Activated CD4-positive, alpha-beta T cell treated with anti-CD3 and anti-CD28 coated beads for 4 hours (primary cell): Measurements from ENCODE around the gene SLC6A7.

Experiments used
- DNase-seq, 2 donors: peaks; one replicate each; pipeline ENCODE4 v3.0.0-alpha.2; 2020

Gene SLC6A7

GRCh38 chr5:150156027-150156368 lies 33.9 kb upstream of the SLC6A7 start:
- DNase-seq: no peak

DNA sequence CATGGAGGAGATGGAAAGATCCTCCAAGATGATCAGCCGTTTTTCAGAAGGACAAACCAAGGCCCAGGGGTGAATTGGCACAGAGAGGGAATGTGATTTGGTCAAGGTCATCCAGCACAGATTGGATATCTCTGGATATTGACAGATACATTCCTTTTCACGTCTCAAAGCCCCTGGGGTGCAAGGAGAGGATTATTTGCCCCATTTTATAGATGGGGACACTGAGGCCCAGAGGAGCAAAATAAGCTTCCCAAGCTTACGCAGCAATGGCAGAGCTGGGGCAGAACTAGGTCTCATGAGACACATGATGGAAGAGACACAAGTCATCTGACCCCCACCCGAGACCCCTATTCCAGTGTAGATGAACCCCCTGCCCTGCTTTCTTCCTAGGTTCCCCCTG lies 33.3 kb upstream of the SLC6A7 start:
- no peak for DNase-seq

DNA sequence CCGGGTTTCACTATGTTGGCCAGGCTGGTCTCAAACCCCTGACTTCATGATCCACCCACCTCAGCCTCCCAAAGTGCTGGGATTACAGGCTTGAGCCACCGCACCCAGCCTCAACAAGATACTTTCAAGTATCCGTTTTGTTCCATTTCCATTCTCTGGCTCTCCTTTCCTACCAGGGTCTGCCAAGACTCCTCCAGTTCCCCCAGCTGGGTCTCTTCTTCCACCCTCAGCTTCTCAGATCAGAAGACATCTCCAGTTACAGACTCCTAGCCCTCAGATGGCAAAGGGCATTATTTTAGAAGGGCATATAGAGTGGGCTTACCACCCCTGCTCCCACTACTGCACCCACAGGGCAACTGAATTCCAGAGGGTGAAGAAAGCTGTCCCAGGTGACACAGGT lies 32.7 kb upstream of the SLC6A7 start:
- DNase-seq: no peak

DNA sequence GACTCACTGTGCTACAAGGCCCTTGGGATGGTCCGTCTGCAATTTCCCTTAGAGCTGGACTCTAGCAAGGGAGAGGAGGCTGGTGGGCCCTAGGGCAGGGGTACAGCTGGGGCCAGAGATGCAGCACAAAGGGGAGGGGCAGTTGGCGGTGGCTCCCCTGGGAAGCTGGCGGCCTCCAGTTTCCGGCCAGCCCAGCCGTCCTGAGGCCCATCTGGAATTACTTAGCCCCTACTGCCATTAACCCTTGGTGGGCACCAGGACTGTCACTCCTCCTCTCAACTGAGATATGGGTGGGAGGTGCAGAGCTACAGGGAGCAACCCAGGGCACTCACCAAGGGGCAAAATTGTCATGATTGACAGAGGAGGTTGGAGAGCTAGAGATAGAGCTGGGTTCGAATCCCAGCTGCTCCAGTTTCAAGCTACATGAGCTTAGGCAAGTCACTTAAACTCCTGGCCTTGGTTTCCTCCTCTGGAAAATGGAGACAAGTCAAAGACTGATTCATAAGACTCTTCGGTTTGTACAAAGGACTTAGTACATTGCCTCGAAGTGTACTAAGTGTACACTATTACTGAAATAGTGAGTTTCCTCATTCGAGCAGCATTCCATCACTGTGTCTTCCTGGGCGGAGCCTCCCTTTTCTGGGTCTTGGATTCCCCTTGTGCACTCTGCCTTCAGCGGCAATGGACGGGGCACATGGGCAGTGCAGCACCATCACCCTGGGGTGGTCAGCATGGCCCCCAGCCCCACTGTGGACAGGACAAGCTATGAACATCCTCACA lies 31.5 kb upstream of the SLC6A7 start:
- DNase-seq: no peak

DNA sequence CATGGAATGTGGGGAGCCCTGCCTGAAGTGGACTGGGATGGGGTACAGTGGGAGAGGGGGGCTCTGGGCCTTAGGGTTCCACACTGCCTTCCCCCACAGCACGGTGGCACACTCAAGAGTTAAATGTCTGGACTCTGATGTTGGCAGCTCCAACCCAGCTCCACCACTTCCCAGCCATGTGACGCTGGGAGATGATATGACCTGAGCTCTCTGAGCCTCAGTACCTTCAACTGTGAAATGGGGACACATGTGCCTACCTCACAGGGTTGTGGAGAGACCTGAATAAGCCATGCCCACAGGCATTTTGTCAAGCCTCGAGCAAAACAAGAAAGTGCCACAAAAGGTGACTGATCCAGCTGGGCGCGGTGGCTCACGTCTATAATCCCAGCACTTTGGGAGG lies 30.8 kb upstream of the SLC6A7 start:
- no peak for DNase-seq

- DNase-seq: no peak
Observed at GRCh38 chr5:150159741-150160179, 30.1 kb upstream of the SLC6A7 start.

- no peak for DNase-seq
Observed at GRCh38 chr5:150160448-150161081, 29.3 kb upstream of the SLC6A7 start.

GRCh38 chr5:150161242-150162141 lies 28.4 kb upstream of the SLC6A7 start:
- DNase-seq: peak; percentile 51 to 66

DNA sequence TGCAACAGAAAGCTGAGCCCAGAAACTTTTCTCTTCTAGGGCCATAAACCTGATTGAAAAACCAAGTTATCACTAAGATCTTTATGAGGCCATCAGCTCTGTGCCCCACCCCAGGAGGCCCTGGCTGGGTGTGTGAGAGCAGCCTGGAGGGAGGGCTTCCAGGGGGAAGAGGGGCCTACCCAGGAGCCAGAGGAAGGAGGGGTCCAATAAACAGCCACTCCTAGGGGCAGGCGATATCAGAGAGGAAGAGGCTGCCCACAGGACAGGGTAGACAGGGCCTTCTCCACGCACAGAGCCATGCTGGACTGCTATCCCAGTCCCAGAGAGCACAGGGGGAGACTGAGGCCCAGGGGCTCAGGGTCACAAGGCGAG lies 27.7 kb upstream of the SLC6A7 start:
- no peak for DNase-seq

DNA sequence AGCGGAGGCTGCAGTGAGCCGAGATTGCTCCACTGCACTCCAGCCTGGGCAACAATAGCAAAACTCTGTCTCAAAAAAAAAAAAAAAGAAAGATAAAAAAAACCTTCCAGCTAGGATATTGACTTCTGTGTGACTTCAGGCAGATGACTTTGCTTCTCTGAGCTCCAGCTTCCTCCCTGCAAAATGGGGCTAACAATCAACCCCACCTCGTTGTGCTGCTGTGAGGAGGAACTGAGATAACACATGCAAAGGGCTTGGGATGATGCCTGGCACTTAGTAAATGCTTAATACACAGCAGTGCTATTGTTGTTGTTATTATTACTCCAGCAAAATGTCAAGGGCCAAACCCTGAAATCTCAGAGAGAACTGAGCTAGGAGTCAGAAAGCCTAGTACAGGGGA lies 26.8 kb upstream of the SLC6A7 start:
- no peak for DNase-seq

GRCh38 chr5:150163547-150164059 lies 26.3 kb upstream of the SLC6A7 start:
- DNase-seq: no peak

DNA sequence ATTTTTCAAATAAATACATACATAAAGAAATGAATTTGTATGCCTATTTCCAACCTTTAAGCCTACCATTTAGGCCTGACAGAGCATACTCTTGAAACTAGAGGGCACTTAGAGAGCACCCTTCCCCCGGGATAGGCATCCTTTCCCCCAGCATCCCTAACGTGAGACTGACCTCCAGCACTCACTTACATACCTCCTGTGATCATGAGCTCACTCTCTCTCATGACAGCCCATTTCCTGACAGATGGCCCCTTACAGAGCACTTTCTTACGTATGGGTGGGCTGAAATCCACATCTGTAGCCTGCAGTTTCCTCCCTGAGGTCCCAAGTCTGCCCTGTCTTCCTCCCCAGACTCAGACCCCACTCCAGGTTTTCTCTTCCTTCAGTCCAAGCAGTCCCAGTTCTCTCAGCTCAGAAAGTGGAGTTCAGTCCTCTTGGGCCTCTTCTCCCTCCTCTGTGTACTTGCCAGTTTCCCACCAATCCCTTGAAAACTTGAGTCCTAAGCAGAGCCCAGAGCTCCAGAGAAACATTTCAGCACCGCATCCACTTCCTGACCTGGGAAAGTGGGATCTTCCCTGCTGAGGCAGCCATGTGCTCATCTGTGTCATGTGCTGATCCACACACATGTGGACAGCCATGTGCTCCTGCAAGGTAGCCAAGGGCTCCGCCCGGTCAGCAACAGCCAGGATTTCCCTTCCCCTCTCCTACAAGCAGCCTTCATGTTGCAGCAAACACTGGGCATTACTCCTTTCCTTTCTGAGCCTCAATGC lies 25.5 kb upstream of the SLC6A7 start:
- no peak for DNase-seq

DNA sequence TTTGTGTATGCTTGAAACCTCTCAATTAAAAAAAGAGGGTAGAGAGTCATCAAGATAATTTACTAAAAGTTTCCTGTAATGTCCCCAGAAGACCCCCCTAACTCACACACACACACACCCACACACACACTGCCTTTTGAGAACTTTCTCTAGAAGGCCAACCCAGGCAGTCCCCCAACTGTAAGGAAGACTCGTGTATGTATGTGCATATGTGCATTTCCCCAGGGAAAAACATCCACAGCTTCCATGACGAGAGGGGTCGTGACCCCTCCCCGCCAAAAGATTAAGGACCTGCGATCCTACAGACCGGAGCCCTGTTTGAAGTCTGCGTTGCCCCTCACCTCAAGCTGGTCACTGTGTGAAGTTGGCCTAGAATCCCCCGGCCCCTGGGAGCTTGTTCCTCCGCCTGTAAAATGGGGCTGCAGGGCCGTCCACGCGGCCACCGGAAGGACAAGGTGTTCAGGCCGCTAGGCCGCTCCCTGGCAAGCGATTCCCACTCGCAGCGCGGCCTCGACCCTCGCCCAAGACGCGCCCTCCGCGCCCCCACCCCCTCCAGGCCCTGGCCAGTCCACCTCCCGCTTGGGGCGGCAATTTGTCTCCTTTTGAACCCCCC lies 23.7 kb upstream of the SLC6A7 start:
- DNase-seq: no peak

DNA sequence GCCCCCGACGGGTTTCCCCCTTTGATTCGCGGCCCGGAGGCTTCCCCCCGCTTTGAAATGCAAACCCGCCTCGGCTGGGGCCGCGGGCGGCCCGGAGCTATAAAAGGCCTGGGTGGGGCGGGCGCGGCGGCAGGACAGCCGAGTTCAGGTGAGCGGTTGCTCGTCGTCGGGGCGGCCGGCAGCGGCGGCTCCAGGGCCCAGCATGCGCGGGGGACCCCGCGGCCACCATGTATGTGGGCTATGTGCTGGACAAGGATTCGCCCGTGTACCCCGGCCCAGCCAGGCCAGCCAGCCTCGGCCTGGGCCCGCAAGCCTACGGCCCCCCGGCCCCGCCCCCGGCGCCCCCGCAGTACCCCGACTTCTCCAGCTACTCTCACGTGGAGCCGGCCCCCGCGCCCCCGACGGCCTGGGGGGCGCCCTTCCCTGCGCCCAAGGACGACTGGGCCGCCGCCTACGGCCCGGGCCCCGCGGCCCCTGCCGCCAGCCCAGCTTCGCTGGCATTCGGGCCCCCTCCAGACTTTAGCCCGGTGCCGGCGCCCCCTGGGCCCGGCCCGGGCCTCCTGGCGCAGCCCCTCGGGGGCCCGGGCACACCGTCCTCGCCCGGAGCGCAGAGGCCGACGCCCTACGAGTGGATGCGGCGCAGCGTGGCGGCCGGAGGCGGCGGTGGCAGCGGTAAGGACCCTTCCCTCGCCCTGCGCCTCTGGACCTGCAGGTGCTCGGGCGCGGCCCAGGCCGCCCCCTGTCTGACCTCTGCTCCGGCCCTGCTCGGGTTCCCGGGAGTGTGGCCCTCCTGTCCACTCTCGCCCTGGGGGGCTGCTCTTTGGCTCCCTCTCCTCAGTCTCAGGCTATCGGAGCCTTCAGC lies 23.0 kb upstream of the SLC6A7 start, which contains the start of gene CDX1:
TSS of gene CDX1 (plus strand) at position 129 of the 862 bp plus-strand sequence. CDS start at position 228, 99 bp downstream.
- DNase-seq: no peak

DNA sequence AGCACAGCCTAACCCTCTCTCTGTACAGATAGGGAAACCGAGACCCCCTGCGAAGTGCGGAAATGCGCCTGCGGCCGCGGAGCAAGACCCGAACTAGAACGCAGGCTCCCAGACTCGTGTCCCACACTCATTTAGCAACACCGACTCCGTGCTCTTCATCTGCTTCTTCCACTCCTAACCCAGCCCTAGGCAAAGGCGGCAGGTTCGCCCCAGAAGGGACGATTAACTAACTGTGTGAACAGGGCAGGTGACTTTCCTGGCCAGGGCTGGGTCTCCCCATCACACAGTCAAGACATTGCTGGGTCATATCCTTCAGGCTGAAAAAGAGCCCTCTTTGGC lies 22.4 kb upstream of the SLC6A7 start:
- DNase-seq: no peak

DNA sequence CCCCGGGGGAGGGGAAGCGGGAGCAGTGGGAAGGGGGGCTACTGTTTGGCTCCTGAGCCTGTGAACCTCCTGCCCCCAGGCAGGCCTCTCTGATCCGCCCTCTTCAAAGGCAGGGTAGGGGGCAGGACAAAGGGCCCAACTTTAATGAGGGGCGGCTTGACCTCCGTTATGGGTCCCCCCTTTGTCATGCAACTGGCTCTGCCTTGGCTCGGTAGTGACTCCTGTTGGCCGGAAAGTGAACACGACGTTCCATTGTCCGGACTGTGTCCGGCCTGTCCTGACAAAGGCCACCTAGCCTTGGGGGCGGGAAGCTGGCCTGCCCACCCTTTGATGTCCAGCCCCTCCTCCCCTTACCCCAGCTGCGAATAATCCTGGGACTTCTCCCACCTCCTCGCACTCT lies 22.0 kb upstream of the SLC6A7 start:
- no peak for DNase-seq

DNA sequence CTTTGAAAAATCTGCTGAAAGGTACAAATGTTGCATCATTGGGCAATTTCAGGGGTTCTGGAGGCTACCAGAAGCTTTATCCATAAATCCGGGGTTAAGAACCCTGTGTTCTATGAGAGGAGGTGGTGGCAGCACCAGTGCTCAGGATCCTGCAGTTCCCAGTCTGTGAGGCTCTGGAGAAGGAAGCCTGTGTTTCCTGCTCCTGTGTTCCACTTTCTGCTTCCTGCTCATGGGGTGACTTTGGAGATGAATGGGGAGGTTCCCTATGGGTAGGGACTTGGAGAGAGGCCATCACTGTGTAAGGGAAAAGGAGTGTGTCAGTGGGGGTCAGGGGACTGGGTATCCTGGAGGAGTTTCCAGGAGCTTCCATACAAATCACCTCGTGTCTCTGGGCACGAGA lies 21.0 kb upstream of the SLC6A7 start:
- DNase-seq: no peak

DNA sequence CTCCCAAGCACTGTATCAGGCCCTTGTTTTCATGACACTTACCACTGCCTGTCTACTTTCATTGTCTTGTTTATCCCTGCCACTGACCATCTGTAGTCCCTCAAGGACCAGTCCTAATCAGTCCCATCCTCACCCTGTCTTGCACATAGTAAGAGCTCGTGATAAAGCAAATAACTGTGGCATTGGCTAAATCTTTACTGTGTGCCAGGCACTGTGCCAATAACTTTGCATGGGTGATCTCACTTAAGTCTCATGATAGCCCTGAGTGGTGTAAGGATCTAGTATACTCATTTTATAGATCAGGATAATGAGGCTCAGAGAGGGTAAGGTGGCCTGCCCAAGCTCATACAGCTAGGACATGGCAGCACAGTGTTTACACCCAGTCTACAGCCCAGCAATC lies 17.7 kb upstream of the SLC6A7 start:
- no peak for DNase-seq

GRCh38 chr5:150172556-150172955 lies 17.3 kb upstream of the SLC6A7 start:
- no peak for DNase-seq

DNA sequence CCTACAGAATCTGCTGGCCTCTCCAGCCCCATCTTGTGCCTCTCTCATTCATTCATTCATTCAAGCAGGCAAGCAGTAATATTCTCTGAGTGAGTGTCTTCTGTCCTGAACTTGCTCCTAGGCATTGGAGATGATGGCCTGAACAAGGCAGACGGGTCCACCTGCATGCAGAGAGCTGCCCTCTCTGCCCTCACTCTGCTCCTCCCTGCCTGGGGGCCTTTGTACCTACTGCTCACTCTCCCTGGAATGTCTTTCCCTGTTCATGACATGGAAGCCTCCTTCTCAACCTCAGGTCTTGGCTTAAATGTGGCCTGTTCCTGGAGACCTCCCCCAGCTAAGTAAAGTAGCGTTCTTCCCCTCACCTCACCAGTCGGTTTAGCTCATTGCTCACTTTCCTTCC lies 16.7 kb upstream of the SLC6A7 start:
- DNase-seq: no peak

DNA sequence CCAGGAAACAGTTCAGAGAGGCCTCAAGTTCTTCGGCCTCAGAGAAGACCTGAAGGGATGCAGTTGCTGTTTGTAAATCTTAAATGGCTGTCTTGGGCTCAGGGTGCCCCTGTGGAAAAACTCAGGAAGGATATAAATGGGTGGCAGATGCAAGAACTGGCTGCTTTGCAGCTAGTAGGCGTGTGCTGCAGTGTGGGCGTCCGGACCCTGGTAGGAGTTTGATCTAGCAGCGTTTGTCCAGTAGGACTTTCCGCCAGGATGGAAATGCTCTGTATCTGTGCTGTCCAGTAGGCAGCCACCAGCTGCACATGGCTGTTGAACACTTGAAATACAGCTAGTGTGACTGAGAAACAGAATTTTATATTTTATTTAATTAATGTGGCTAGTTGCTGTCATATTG lies 15.6 kb upstream of the SLC6A7 start:
- DNase-seq: no peak
